ENCODE measurements around the gene MYOZ2.

MYOZ2 gene

DNA sequence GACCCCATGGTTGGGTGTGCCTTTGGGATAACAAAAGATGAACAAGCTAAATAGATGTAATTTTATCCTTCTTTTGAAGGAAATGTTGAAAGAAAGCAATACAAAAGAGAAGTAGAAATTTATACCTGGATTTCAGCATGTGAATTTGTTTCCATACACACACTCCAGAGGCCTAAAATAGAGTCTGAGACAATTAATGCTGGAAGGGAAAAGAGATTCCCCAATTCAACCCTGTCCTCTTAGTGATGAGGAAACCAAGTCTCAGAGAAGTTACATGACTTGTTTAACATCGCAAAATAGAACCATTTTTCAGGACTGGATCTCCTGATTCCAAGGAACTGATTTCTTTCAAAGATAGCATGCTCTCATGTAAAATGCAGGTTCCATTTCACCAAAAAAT, 37.3 kb upstream of the MYOZ2 start:
- TF ChIP-seq CTCF (IDR thresholded peaks at IDR 0.05; ENCODE audit: insufficient read depth, low read length, poor library complexity, severe bottlenecking) = no peak
- no peak overlapping the region for H3K4me3 ChIP-seq (replicated peaks; ENCODE audit: low read depth, low read length)

DNA sequence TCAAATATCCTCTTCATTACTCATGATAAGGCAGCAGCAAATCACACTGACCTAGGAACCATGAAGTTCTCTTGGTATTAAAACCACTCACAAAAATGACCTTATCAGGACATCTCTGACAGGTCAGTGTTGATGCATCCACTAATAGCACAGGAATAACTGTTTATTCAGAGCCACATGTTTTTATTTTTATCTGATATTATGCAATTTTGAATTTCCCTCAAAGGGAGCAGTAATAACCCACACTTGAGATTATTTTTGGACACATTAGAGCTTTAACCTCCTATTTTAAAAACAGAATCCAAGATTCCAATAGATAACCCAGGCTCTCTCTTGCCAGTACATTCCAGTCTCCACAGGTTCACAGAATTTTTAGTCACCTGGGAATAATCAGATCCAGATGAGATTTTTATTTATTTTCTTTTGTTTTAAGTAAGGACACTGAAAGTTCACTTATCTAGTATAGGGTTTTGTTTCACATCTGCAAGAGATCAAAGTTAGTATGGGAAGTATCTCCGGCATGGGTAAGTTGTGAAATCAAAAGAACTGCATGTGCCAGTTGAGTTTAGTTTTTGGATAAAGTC, 36.3 kb upstream of the MYOZ2 start:
- no peak for DNase-seq (ENCODE audit: extremely low read depth, insufficient read length)
- TF ChIP-seq CTCF (IDR thresholded peaks at IDR 0.05; ENCODE audit: insufficient read depth, low read length, poor library complexity, severe bottlenecking) = no peak
- Histone ChIP-seq H3K36me3 (ENCODE audit: control insufficient read depth, insufficient read depth, low read length) (no peaks in the 10 kb centered on the region), H3K4me3 (replicated peaks; ENCODE audit: low read depth, low read length) (no peak overlapping the region), H3K27me3 (replicated peaks; ENCODE audit: control insufficient read depth, insufficient read depth, low read length) (no peaks in the 10 kb centered on the region; the same call in 1 of the 2 replicates)

More for the DNA sequence above, 37.3 kb upstream of the MYOZ2 start:
- Histone ChIP-seq H3K27me3 (replicated peaks; ENCODE audit: control insufficient read depth, insufficient read depth, low read length) (no peaks in the 10 kb centered on the region; the same call in 1 of the 2 replicates), H3K36me3 (ENCODE audit: control insufficient read depth, insufficient read depth, low read length) (no peaks in the 10 kb centered on the region)
- DNase-seq (ENCODE audit: extremely low read depth, insufficient read length) = no peak

DNA sequence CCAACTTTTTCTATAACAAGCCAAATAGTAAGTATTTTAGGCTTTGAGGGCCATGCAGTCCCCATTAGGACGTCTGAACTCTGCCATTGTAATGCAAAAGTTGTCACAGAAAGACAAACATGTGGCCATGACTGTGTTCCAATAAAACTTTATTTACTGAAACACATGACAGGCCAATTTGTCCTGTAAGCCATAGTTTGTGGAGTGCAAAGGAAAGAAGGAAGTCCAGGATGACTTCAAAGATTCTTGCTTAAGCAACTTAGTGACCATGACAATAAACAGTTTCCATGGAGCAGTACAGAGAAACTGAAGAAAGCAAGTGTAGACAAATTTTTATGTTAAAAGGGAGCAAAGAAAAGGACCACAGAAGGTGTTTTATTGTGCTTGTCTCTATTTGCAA, 35.0 kb upstream of the MYOZ2 start:
- H3K36me3 ChIP-seq (ENCODE audit: control insufficient read depth, insufficient read depth, low read length) = no peaks in the 10 kb centered on the region
- no peaks in the 10 kb centered on the region; the same call in none of the 2 replicates for H3K27me3 ChIP-seq (replicated peaks; ENCODE audit: control insufficient read depth, insufficient read depth, low read length)
- DNase-seq (ENCODE audit: extremely low read depth, insufficient read length) = no peak
- H3K4me3 ChIP-seq (replicated peaks; ENCODE audit: low read depth, low read length) = no peak overlapping the region
- no peak for TF ChIP-seq CTCF (IDR thresholded peaks at IDR 0.05; ENCODE audit: insufficient read depth, low read length, poor library complexity, severe bottlenecking)

DNA sequence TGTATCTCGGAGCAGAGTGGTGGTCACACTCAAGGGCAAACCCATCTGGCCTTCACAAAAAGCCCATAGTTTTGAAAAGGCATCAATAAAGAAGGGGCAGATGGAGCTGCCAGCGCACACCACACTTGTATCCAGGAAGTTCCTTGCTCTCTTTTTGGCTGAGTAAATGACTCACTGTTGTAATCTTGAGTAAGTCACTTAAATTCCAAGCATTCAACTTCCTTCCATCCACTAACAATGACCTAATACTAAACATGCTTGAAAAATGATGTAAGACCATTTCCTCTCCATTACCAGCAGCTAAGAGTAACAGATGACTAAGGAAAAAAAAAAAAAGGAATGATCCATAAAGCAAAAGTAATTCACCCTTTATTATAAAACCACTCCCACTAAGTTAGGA, 32.4 kb upstream of the MYOZ2 start:
- no peak for DNase-seq (ENCODE audit: extremely low read depth, insufficient read length)
- no peak for TF ChIP-seq CTCF (IDR thresholded peaks at IDR 0.05; ENCODE audit: insufficient read depth, low read length, poor library complexity, severe bottlenecking)
- no peaks in the 10 kb centered on the region; the same call in none of the 2 replicates for H3K27me3 ChIP-seq (replicated peaks; ENCODE audit: control insufficient read depth, insufficient read depth, low read length)
- no peaks in the 10 kb centered on the region for H3K36me3 ChIP-seq (ENCODE audit: control insufficient read depth, insufficient read depth, low read length)
- H3K4me3 ChIP-seq (replicated peaks; ENCODE audit: low read depth, low read length) = no peak overlapping the region

- Histone ChIP-seq H3K27me3 (replicated peaks; ENCODE audit: control insufficient read depth, insufficient read depth, low read length) (no peaks in the 10 kb centered on the region; the same call in none of the 2 replicates), H3K36me3 (ENCODE audit: control insufficient read depth, insufficient read depth, low read length) (no peaks in the 10 kb centered on the region), H3K4me3 (replicated peaks; ENCODE audit: low read depth, low read length) (no peak overlapping the region)
- DNase-seq (ENCODE audit: extremely low read depth, insufficient read length) = no peak
- no peak for TF ChIP-seq CTCF (IDR thresholded peaks at IDR 0.05; ENCODE audit: insufficient read depth, low read length, poor library complexity, severe bottlenecking)
Observed at GRCh38 chr4:119104644-119105273, 30.9 kb upstream of the MYOZ2 start.

All from GM06990 (cell line).